Skeletal muscle cell (primary cell): ENCODE results near the gene TRAPPC2.
"Not testable (repeated sequence)": the region's sequence is repeated elsewhere in the genome, so short reads cannot be mapped to it uniquely, and the experiment has no call there.

ENCODE experiments used
- DNase-seq: peaks from one replicate; pipeline ENCODE4 v3.0.0-alpha.2; 2010; ENCODE audit warnings: low read depth
- H3K4me3 ChIP-seq: 2 replicates; pipeline ENCODE4 v1.5.1; 2011; ENCODE audit warnings: low read depth, mild to moderate bottlenecking, control low read depth, low read length, moderate library complexity

The TRAPPC2 gene

DNA sequence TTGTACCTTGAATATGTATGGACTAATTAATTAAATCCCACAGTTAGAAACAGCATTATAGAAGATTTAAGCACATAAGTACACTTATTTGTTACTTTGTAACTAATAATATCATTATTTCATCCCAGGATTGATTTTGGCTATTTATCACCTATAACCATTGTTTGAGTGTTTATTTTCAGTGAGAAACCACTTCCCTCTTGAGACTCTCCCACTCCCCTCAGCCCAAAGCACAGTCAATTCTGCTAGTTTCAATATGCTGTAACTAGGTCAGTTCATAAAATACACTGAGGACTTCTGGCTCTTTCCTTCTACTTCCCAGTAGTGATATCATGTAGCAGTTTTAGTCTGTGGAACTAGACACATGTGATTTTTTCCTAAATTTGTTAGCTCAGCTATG is 16.4 kb upstream of the TRAPPC2 start:
- DNase-seq, result no peak
- H3K4me3 ChIP-seq, result no peak overlapping the region

- DNase-seq, result no peak
- H3K4me3 ChIP-seq, result no peak overlapping the region
Observed at GRCh38 chrX:13750204-13750603, 15.8 kb upstream of the TRAPPC2 start.

DNA sequence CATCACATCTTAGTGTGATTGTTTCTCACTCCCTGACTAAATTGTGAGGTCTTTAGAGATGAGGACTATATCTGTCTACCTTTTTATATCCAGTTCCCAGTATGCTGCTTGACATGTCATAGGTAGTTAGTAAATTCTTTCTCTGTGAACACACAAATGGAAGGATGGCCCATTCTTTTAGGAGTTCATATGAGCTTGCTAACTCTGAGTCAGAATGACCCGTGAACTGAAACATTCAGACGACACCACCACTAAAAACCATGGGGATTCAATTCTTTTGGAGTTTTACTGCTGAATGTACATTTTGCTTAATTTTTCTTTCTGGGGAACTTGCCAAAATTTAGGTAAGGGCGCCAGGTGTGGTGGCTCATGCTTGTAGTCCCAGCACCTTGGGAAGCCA is 14.1 kb upstream of the TRAPPC2 start:
- DNase-seq, result no peak
- no peak overlapping the region for H3K4me3 ChIP-seq

- no peak for DNase-seq
- H3K4me3 ChIP-seq, result no peak overlapping the region
Observed at GRCh38 chrX:13747836-13748235, 13.4 kb upstream of the TRAPPC2 start.

GRCh38 chrX:13742397-13743176 is 8.2 kb upstream of the TRAPPC2 start:
- DNase-seq, result no peak
- no peak overlapping the region for H3K4me3 ChIP-seq

DNA sequence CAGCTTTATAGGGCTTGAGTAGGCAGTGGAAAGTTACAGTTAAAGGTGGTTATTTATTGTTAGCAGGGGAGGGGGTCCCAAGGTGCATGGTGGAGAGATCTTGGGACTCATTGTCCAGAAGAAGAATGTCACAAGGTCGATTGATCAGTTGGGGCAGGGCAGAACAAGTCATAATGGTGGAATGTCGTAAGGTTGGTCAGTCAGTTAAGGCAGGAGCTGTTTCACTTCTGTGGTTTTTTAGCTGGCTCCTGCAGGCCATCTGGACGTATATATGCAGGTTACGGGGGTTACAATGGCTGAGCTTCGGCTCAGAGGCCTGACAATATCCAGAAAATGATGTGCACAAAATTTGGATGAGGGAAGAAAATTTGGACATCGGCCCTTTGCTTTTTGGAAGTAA is 7.3 kb upstream of the TRAPPC2 start:
- no peak overlapping the region for H3K4me3 ChIP-seq
- no peak for DNase-seq

DNA sequence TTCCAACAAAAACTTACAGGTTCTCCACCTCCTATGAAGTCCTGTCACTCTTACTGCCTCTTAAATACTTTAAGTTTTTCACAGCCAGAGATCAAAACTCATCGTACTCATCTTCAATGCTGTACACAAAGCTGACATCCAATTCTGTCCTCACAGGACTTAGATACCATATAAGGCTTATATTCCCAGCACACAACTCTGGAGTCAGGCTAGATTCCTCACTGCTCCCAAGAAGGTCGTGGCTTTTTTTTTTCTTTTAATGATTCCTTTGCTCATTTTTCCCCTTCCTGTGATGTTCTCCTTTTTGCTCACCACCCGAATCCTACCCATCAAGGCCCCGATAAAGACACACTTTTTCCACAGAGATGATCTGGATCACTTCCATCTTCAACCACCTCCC is 914 bp downstream of the TRAPPC2 start:
- DNase-seq, result no peak
- H3K4me3 ChIP-seq, result peak overlapping the region; percentile 79

DNA sequence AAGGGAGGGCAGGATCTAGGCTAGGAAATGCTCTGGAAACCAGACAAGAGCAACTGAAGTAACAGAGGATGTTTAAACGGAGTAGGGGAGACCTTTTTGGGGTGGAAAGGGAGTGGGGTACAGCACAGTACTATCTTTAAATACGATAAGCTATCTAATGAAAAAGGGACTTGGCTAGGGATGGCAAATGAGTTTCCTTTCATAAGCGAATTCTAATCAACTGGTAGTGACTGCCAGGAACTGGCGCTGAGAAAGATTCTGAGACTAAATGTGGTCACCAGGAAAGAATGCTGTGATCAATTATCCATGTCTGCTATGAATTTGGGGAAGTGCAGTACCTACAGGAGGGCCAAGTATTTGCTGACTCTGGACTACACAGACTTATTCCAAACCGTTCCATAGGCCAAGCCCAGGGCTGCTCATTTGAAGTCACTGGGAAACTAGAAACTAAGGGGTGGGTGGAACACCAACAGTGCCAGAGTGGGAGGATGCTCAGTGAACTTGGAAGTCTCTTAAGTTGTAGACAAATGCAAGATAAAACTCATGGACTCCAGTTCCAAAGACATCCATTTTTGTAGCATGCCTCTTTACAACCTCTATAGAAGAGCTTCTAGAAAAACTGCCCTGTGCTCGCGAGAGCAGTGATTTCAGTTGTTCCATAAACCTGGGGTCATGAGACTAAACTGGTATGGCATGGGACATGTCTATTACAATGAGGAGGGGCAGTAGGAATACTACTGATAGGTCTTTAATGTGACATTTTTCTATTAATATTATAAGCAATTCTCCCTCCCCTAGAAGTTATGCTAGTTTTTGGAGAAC is 2.0 kb downstream of the TRAPPC2 start:
- DNase-seq, result no peak
- H3K4me3 ChIP-seq, result no peak overlapping the region

DNA sequence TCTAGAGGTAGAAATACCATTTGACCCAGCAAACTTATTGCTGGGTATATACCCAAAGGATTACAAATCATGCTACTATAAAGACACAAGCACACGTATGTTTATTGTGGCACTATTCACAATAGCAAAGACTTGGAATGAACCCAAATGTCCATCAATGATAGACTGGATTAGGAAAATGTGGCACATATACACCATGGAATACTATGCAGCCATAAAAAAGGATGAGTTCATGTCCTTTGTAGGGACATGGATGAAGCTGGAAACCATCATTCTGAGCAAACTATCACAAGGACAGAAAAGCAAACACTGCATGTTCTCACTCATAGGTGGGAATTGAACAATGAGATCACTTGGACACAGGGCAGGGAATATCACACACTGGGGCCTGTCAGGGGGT is 3.9 kb downstream of the TRAPPC2 start:
- H3K4me3 ChIP-seq, DNase-seq: not testable (repeated sequence)

GRCh38 chrX:13726583-13726982 is 7.8 kb downstream of the TRAPPC2 start:
- H3K4me3 ChIP-seq, DNase-seq: not testable (repeated sequence)

- DNase-seq, H3K4me3 ChIP-seq: not testable (repeated sequence)
Observed at GRCh38 chrX:13724878-13725277, 9.5 kb downstream of the TRAPPC2 start.

DNA sequence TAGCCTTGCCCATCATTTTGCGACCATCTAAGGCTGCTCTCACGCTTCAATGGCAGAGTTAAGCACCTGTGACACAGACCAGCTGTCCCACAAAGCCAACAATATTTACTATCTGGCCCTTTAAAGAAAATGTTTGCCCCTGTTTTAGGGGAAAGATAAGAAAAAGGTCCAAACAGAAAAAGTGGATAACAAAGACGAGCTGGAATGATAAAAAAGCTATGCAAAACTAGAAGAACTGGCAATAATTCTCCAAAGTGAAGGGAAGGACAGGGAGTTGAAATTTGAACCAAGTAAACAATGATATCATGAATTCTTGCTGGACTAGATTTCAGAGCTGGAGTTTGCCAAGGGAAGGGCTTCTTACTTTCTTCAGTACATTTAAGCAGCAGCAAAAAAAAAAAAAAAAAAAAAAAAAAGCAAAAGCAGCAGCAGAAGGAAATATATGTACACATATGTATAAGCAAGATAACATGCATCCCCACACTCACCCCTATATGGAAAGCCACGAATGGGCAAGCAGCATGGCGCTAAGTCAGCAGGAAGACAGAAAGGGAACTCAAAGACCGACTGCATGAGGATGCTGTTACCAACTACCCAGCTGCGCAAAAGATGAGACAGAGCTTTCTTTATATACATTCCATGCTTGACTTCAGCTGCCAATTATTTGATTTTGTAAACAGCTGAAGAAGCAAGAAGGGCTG is 12.5 kb downstream of the TRAPPC2 start:
- H3K4me3 ChIP-seq, result no peak overlapping the region

DNA sequence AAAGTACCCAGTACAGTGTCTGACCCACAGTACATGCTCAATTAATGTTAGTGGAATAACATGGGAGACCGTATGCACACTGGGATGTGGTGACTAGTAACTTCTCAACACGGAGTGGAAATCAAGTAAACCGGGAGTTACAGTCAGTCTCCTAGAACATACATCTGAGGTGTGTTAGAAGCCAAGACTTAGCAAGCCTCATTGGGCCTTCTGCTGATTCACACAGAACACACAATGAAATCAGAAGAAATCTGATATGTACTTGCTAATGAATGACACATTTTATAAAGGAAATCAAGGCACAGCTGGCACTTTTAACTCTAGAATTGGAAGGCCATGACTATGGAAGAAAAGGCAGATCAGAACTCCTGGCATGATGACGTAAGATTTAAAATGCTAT is 13.0 kb downstream of the TRAPPC2 start:
- no peak overlapping the region for H3K4me3 ChIP-seq
- DNase-seq, result no peak

More for the DNA sequence above, 12.5 kb downstream of the TRAPPC2 start:
- DNase-seq, result peak; percentile 26

GRCh38 chrX:13719192-13719856 is 15.1 kb downstream of the TRAPPC2 start:
- H3K4me3 ChIP-seq, result no peak overlapping the region
- DNase-seq, result no peak

DNA sequence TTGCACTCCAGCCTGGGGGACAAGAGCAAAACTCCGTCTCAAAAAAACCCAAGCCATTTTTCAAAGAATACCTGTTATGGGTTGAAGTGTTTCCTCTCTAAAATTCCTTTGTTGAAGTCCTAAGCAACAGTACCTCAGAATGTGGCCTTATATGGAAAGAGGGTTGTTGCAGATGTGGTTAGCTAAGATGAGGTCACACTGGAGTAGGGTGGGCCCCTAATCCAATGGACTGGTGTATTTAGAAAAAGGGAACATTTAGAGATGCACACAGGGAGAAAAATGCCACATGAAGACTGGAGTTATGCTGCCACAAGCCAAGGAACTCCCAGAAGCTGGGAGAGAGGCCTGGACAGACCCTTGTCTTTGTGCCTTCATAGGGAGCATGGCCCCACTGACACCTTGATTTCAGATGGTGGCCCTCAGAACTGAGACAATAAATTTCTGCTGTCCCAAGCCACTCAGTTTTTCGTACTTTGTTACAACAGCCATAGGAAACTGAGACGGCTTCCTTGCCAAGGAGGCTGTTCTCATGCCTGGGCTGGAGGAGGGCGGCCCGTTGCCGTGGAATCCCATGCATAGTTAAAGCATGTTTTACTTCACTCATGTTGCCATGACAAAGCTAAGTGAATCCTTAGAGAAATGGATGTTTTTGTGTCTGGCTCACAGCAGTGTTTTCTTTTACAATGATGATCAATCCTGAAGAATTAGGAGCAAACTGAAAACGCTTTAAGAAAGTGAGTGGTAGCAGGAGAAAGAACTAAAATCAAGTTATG is 16.5 kb downstream of the TRAPPC2 start:
- no peak overlapping the region for H3K4me3 ChIP-seq
- DNase-seq, result peak; percentile 68

- DNase-seq, result no peak
- H3K4me3 ChIP-seq, result no peak overlapping the region
Observed at GRCh38 chrX:13716905-13717304, 17.5 kb downstream of the TRAPPC2 start.

- no peak overlapping the region for H3K4me3 ChIP-seq
- no peak for DNase-seq
Observed at GRCh38 chrX:13716455-13716854, 18.0 kb downstream of the TRAPPC2 start.

DNA sequence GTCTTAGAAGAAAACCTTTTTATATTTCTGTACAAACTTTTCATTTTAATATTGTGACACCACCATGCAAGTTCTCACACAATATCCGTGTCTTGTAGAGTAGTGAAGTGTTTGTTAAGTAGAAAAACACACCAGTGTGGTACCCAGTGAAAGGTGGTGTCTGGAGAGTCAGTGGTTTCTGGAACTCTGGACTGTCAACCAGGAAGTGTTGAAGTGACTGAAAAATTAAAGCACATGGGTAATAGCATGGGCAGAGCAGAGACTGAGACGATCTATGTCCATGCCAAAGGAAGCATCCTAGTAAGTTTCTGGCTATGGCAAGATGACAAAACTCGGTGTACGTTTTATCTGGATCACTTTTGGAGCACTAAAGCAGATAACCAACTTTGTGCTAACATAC is 23.3 kb downstream of the TRAPPC2 start:
- no peak for DNase-seq
- H3K4me3 ChIP-seq, result no peak overlapping the region

GRCh38 chrX:13703589-13703988 is 30.8 kb downstream of the TRAPPC2 start:
- H3K4me3 ChIP-seq, result no peak overlapping the region
- no peak for DNase-seq
